Activated CD4-positive, alpha-beta T cell treated with anti-CD3 and anti-CD28 coated beads for 36 hours (primary cell): ENCODE data around the gene TRPM2. TPM values are rescaled to one million over a fixed set of nuclear protein-coding genes. Genes with fewer than 3 reads are reported as not detected.
A peak's percentile ranks its signal among the peaks of the same experiment; 100 is the strongest.

ENCODE experiments used
- ATAC-seq: fragments of 200-7000 bp; cut with Tn5 transposase; one replicate; pipeline ENCODE4 v1.10.0; 2021; ENCODE audit warnings: mild to moderate bottlenecking, moderate library complexity
- CTCF ChIA-PET: fragments of 350-600 bp; sonication (Branson Sonifier 250); formaldehyde crosslinking; loops from one replicate; lab custom pipeline; 2021; ENCODE audit warnings: antibody characterized with exemption; lab: Charles Lee
- POLR2A ChIA-PET: fragments of 350-600 bp; sonication (Branson Sonifier 250); formaldehyde crosslinking; loops from one replicate; lab custom pipeline; 2021; ENCODE audit warnings: antibody characterized with exemption, inconsistent platforms; lab: Charles Lee
- DNase-seq: peaks from one replicate; pipeline ENCODE4 v3.0.0-alpha.2; 2020
- H3K27ac Mint-ChIP-seq: one replicate; pipeline ENCODE4 v1.8.0; 2021; ENCODE audit warnings: mixed read lengths
- H3K27me3 Mint-ChIP-seq: one replicate; pipeline ENCODE4 v1.8.0; 2021; ENCODE audit warnings: mixed read lengths
- H3K36me3 Mint-ChIP-seq: one replicate; pipeline ENCODE4 v1.8.0; 2021; ENCODE audit warnings: low read depth, mixed read lengths
- H3K4me1 Mint-ChIP-seq: one replicate; pipeline ENCODE4 v1.8.0; 2021; ENCODE audit warnings: mixed read lengths
- H3K4me3 Mint-ChIP-seq: one replicate; pipeline ENCODE4 v1.8.0; 2021; ENCODE audit warnings: mild to moderate bottlenecking, moderate library complexity, mixed read lengths
- H3K9me3 Mint-ChIP-seq: one replicate; pipeline ENCODE4 v1.8.0; 2021; ENCODE audit warnings: low read depth, mixed read lengths
- intact Hi-C, 2 experiments: fragments of 100-400 bp; cut with DNase I in 1 of 2; cut with micrococcal nuclease in 1 of 2; formaldehyde crosslinking; loops; one replicate each; pipeline versions ENCODE4 v1.14.2 to v1.15.1; 2022 to 2024; cut with DNase I, micrococcal nuclease
- total RNA-seq, 2 experiments: library from RNA; stranded (reverse); gene quantifications; one replicate each; pipeline ENCODE4 v1.2.3, GENCODE V29; 2021

TRPM2 gene
- total RNA-seq, 2 experiments from 2014 or later = 1.5 to 1.7 TPM

DNA sequence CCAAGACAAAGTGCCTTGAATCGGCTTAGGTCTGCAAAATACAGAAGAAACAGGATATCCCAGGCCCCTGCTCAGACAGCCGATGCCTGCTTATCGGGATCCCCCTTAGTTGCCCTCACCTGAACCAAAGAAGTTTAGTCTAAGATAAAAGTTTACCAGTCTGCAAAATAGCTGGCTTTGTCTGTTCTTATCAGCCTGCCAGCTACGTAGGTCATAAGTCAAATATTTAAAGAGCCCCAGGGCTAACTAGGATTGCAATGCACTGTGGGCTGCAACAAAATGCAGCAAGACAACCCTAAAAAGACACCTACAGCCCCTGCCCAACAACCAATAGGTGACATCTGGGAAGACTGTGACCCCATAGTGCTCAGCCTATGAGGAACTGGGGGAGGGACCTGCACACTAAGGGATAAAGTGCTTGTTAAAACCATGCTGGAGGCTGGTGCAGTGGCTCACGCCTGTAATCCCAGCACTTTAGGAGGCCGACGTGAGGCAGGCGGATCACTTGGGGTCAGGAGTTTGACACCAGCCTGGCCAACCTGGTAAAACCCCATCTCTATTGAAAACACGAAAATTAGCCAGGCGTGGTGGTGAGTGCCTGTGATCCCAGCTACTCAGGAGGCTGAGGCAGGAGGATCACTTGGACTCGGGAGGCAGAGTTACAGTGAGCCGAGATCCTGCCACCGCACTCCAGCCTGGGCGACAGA, 129.3 kb downstream of the TRPM2 start:
- ChIA-PET POLR2A (no interaction called here), CTCF (interaction anchor here (1.0 to 1.1 kb wide), 2 partner anchors 75 to 127 kb away, joined by 3 read pairs; no protein-coding TSS in a partner anchor)
- no peaks in the 10 kb centered on the region for H3K27me3 Mint-ChIP-seq
- peaks cover 8% of the 10 kb centered on the region for H3K4me1 Mint-ChIP-seq
- intact Hi-C loops = no loop called here
- ATAC-seq = no peak
- no peak for DNase-seq
- H3K4me3 Mint-ChIP-seq = no peak overlapping the region
- H3K27ac Mint-ChIP-seq = no peak overlapping the region
- H3K9me3 Mint-ChIP-seq = no peaks in the 10 kb centered on the region
- H3K36me3 Mint-ChIP-seq = no peaks in the 10 kb centered on the region

DNA sequence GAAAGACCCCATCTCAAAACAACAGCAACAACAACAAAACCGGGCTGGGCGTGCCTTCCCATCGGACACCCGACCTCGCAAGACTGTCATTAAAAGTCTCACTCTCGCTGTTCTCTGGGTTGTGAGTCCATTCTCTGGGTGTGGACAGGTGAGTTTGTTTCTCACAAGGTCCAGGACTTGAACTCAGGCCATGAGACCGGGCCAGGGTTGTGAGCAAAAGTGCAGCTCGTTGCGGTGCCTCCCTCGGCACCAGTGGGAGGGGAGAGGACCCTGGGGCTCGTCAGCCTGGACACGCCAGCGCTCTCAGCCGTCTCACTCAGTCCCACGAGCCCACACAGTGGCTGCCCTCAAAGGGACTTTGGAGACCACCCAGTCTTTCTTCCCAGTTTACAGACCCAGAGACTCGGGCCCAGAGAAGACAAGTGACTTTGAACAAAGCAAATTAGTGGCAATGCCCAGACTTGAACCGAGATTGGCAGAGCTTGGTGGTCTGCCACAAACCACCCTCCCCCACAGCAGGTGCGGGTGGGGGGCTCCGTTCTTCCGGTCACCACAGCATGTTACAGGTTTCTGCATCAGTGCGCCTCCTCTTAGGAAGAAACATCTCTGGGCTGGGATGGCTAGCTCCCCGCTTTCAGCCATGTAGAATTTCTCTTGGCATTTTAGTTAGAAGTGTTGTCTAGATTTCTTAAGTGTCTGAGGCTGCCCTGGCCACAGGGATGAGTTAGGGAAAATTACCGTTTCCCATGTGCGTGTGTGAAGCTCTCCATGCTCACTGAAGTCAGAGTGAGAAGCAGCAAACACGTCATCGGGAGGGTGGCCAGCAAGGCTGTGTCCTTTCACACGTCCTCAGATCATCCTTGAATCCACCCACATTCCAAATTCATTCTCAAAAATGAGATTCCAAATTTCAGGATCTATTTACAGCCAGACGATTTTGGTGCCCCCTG, 130.1 kb downstream of the TRPM2 start:
- CTCF ChIA-PET = interaction anchor here (0.8 to 1.0 kb wide), 2 partner anchors 12 to 185 kb away, joined by 3 read pairs; no protein-coding TSS in a partner anchor
- ATAC-seq = no peak
- Mint-ChIP-seq H3K27me3 (no peaks in the 10 kb centered on the region), H3K27ac (no peak overlapping the region), H3K36me3 (no peaks in the 10 kb centered on the region), H3K9me3 (no peaks in the 10 kb centered on the region), H3K4me3 (no peak overlapping the region), H3K4me1 (peaks cover 8% of the 10 kb centered on the region)
- intact Hi-C loops = no loop called here
- no peak for DNase-seq
- POLR2A ChIA-PET = interaction anchor here (0.6 kb wide), 1 partner anchor 225 kb away, joined by 4 read pairs; no protein-coding TSS in a partner anchor

DNA sequence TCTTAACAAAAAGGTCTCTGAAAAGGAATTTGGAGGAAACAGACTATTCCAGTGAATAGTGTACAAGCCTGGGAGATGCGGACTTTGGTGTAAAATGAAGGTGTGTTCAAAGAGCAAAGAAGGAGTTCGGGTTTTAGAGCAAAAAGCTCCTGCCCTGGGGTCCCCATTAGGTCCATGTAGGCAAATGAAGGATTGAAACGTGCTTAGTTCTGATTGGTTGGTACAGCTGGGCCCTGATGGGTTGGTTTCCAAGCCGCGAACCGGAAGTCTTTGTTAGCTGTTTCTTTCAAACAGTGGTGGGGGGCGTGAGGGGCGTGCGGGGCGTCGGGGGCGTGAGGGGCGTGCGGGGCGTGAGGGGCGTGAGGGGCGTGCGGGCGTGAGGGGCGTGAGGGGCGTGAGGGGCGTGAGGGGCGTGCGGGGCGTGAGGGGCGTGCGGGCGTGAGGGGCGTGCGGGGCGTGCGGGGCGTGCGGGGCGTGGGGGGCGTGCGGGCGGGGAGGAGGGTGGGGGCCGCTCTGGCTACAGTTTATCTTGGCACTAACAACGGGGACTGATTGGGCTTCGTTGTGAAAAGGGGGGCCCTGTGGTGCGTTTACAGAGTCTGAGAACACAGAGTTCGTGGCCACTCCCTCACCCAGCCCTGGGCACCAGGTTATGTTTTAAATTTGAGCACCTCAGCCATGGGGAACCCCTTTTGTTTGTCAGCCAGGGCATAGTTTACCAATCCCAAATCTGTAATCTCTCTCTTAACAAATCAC, 131.3 kb downstream of the TRPM2 start:
- H3K4me3 Mint-ChIP-seq = no peak overlapping the region
- peaks cover 5% of the 10 kb centered on the region for H3K4me1 Mint-ChIP-seq
- intact Hi-C loops = loop anchor here in 1 of 2 experiments (5.0 kb wide), 2 partner anchors 182 to 472 kb away; partner anchors contain the start of genes PFKL and TRAPPC10
- CTCF ChIA-PET = interaction anchor here (0.8 to 1.0 kb wide), 2 partner anchors 11 to 186 kb away, joined by 3 read pairs; no protein-coding TSS in a partner anchor
- DNase-seq = no peak
- no peak for ATAC-seq
- H3K27me3 Mint-ChIP-seq = no peaks in the 10 kb centered on the region
- POLR2A ChIA-PET = no interaction called here
- no peak overlapping the region for H3K27ac Mint-ChIP-seq
- no peaks in the 10 kb centered on the region for H3K9me3 Mint-ChIP-seq
- no peaks in the 10 kb centered on the region for H3K36me3 Mint-ChIP-seq

GRCh38 chr21:44485254-44485793, 131.9 kb downstream of the TRPM2 start:
- Mint-ChIP-seq H3K9me3 (no peaks in the 10 kb centered on the region), H3K36me3 (no peaks in the 10 kb centered on the region), H3K4me3 (peak overlapping the region; percentile 62), H3K27ac (no peak overlapping the region), H3K4me1 (peaks cover 5% of the 10 kb centered on the region), H3K27me3 (no peaks in the 10 kb centered on the region)
- POLR2A ChIA-PET = interaction anchor here (0.6 kb wide), 1 partner anchor 501 kb away, joined by 3 read pairs; no protein-coding TSS in a partner anchor
- CTCF ChIA-PET = no interaction called here
- peak; percentile 78 for ATAC-seq
- intact Hi-C loops = loop anchor here in 1 of 2 experiments (5.0 kb wide), 2 partner anchors 183 to 473 kb away; partner anchors contain the start of genes PFKL and TRAPPC10
- peak; percentile 51 for DNase-seq

GRCh38 chr21:44485796-44486195, 132.4 kb downstream of the TRPM2 start:
- ChIA-PET POLR2A (interaction anchor here (0.6 kb wide), 1 partner anchor 502 kb away, joined by 3 read pairs; no protein-coding TSS in a partner anchor), CTCF (no interaction called here)
- Mint-ChIP-seq H3K4me3 (peak overlapping the region; percentile 62), H3K27ac (no peak overlapping the region), H3K36me3 (no peaks in the 10 kb centered on the region), H3K9me3 (no peaks in the 10 kb centered on the region), H3K4me1 (peaks cover 5% of the 10 kb centered on the region), H3K27me3 (no peaks in the 10 kb centered on the region)
- ATAC-seq (no peak), DNase-seq (no peak)
- intact Hi-C loops = loop anchor here in 1 of 2 experiments (5.0 kb wide), 2 partner anchors 183 to 473 kb away; partner anchors contain the start of genes PFKL and TRAPPC10

- ChIA-PET CTCF (no interaction called here), POLR2A (interaction anchor here (0.6 kb wide), 1 partner anchor 502 kb away, joined by 3 read pairs; no protein-coding TSS in a partner anchor)
- ATAC-seq (no peak), DNase-seq (no peak)
- H3K4me3 Mint-ChIP-seq = peak overlapping the region; percentile 62
- H3K27me3 Mint-ChIP-seq = no peaks in the 10 kb centered on the region
- intact Hi-C loops = loop anchor here in 1 of 2 experiments (5.0 kb wide), 2 partner anchors 184 to 474 kb away; partner anchors contain the start of genes PFKL and TRAPPC10
- H3K27ac Mint-ChIP-seq = no peak overlapping the region
- no peaks in the 10 kb centered on the region for H3K36me3 Mint-ChIP-seq
- H3K4me1 Mint-ChIP-seq = peaks cover 5% of the 10 kb centered on the region
- H3K9me3 Mint-ChIP-seq = no peaks in the 10 kb centered on the region
Measured at GRCh38 chr21:44486302-44486701, 132.9 kb downstream of the TRPM2 start.

GRCh38 chr21:44487831-44488230, 134.4 kb downstream of the TRPM2 start:
- Mint-ChIP-seq H3K27ac (no peak overlapping the region), H3K9me3 (peaks cover 9% of the 10 kb centered on the region), H3K36me3 (no peaks in the 10 kb centered on the region), H3K4me1 (peaks cover 5% of the 10 kb centered on the region), H3K27me3 (peaks cover 2% of the 10 kb centered on the region), H3K4me3 (no peak overlapping the region)
- intact Hi-C loops = loop anchor here in 1 of 2 experiments (5.0 kb wide), 2 partner anchors 186 to 476 kb away; partner anchors contain the start of genes PFKL and TRAPPC10
- ATAC-seq (peak; percentile 44), DNase-seq (peak; percentile 83)
- POLR2A ChIA-PET = no interaction called here
- CTCF ChIA-PET = interaction anchor here (0.7 to 1.0 kb wide), 4 partner anchors 8 to 1281 kb away, joined by 3 to 4 read pairs (median 3); no protein-coding TSS in a partner anchor

GRCh38 chr21:44489962-44490361, 136.5 kb downstream of the TRPM2 start:
- POLR2A ChIA-PET = no interaction called here
- no peak overlapping the region for H3K27ac Mint-ChIP-seq

GRCh38 chr21:44490405-44490804, 137.0 kb downstream of the TRPM2 start:
- no peak for DNase-seq
- no peak for ATAC-seq
- ChIA-PET POLR2A (no interaction called here), CTCF (interaction anchor here (0.7 to 2.2 kb wide), 2 partner anchors 10 to 152 kb away, joined by 3 to 7 read pairs; no protein-coding TSS in a partner anchor)
- Mint-ChIP-seq H3K4me1 (peaks cover 5% of the 10 kb centered on the region), H3K27ac (no peak overlapping the region), H3K4me3 (no peak overlapping the region), H3K9me3 (peaks cover 14% of the 10 kb centered on the region), H3K27me3 (peaks cover 6% of the 10 kb centered on the region), H3K36me3 (no peaks in the 10 kb centered on the region)
- intact Hi-C loops = loop anchor here in 1 of 2 experiments (10.0 kb wide), 1 partner anchor 66 kb away; no protein-coding TSS in a partner anchor

More at GRCh38 chr21:44489962-44490361, 136.5 kb downstream of the TRPM2 start:
- intact Hi-C loops = loop anchor here (5.0 to 10.0 kb wide), 3 partner anchors 65 to 478 kb away; partner anchors contain the start of genes PFKL (in 1 of the 2) and TRAPPC10 (in 1 of the 2)
- no peak for ATAC-seq
- Mint-ChIP-seq H3K27me3 (peaks cover 6% of the 10 kb centered on the region), H3K36me3 (no peaks in the 10 kb centered on the region), H3K4me1 (peaks cover 5% of the 10 kb centered on the region), H3K4me3 (no peak overlapping the region), H3K9me3 (peaks cover 14% of the 10 kb centered on the region)
- CTCF ChIA-PET = interaction anchor here (0.6 to 2.2 kb wide), 4 partner anchors 10 to 409 kb away, joined by 3 to 7 read pairs (median 3); no protein-coding TSS in a partner anchor
- no peak for DNase-seq

DNA sequence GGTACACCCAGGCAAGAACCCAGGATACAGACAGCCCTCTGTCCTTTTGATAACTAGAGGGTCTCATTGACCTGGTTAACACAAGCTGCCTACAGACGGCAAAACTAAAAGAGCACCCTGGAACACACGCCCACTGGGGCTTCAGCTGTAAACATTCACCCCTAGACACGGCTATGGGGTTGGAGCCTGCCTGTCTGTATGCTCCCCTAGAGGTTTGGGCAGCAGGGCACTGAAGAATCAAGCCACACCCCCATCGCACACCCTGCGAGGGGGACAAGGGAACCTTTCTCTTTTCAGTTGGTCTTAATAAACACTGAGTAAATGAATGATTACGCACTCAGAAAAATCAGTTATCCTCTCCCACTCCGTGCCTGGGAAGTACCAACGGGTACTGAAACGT, 137.4 kb downstream of the TRPM2 start:
- Mint-ChIP-seq H3K9me3 (peaks cover 14% of the 10 kb centered on the region), H3K27ac (no peak overlapping the region), H3K4me1 (peaks cover 5% of the 10 kb centered on the region), H3K4me3 (no peak overlapping the region), H3K27me3 (peaks cover 6% of the 10 kb centered on the region), H3K36me3 (no peaks in the 10 kb centered on the region)
- ATAC-seq (no peak), DNase-seq (no peak)
- CTCF ChIA-PET = interaction anchor here (0.6 to 2.2 kb wide), 2 partner anchors 11 to 21 kb away, joined by 3 to 7 read pairs; no protein-coding TSS in a partner anchor
- intact Hi-C loops = loop anchor here in 1 of 2 experiments (10.0 kb wide), 1 partner anchor 66 kb away; no protein-coding TSS in a partner anchor
- POLR2A ChIA-PET = no interaction called here
